Fibroblast of lung (primary cell): Measurements from ENCODE around the gene CYTH1. TPM values are rescaled to one million over a fixed set of nuclear protein-coding genes. Genes with fewer than 3 reads are reported as not detected.

ENCODE experiments used
- DNase-seq, 2 donors: peaks; one replicate each; pipeline versions ENCODE4 v3.0.0 to v3.0.0-alpha.2; 2010; ENCODE audit warnings: low read depth in 2 of 2
- H2AFZ ChIP-seq: 2 replicates; pipeline ENCODE4 v1.5.1; 2012; ENCODE audit warnings: low read length, control low read depth, inconsistent platforms
- H3K27ac ChIP-seq: 2 replicates; pipeline ENCODE4 v1.5.1; 2011; ENCODE audit warnings: low read length, control low read depth; ENCODE audit not compliant: insufficient read depth
- H3K27me3 ChIP-seq: 2 replicates; pipeline ENCODE4 v1.5.1; 2011; ENCODE audit warnings: mild to moderate bottlenecking, low read length; ENCODE audit not compliant: control insufficient read depth, insufficient read depth
- H3K36me3 ChIP-seq: 2 replicates; pipeline ENCODE4 v1.5.1; 2011; ENCODE audit warnings: low read length; ENCODE audit not compliant: control insufficient read depth, insufficient read depth
- H3K4me1 ChIP-seq: 2 replicates; pipeline ENCODE4 v1.5.1; 2011; ENCODE audit warnings: low read length; ENCODE audit not compliant: control insufficient read depth, insufficient read depth; ENCODE audit errors: extremely low read depth
- H3K4me2 ChIP-seq: 2 replicates; pipeline ENCODE4 v1.5.1; 2011; ENCODE audit warnings: low read length, control low read depth; ENCODE audit not compliant: insufficient read depth; ENCODE audit errors: extremely low read depth
- H3K4me3 ChIP-seq, 4 experiments: fragments of 200-600 bp in 1 of 4; sonication (generic) in 1 of 4; replicated peaks in 1 of 4; 2 replicates each; pipeline ENCODE4 v1.5.1; 2011 to 2016; ENCODE audit warnings: low read length in 4 of 4, low read depth in 3 of 4, mild to moderate bottlenecking in 3 of 4, control low read depth in 2 of 4, inconsistent platforms in 1 of 4, mixed read lengths in 1 of 4; ENCODE audit not compliant: insufficient read depth in 1 of 4; ENCODE audit errors: control extremely low read depth in 1 of 4
- H3K79me2 ChIP-seq: 2 replicates; pipeline ENCODE4 v1.5.1; 2012; ENCODE audit warnings: mild to moderate bottlenecking, low read length, inconsistent platforms; ENCODE audit not compliant: control insufficient read depth, insufficient read depth
- H3K9ac ChIP-seq: 2 replicates; pipeline ENCODE4 v1.5.1; 2011; ENCODE audit warnings: mild to moderate bottlenecking, low read length, control low read depth; ENCODE audit not compliant: insufficient read depth
- H3K9me3 ChIP-seq: 2 replicates; pipeline ENCODE4 v1.5.1; 2012; ENCODE audit warnings: low read depth, low read length; ENCODE audit not compliant: control insufficient read depth, insufficient read depth
- H4K20me1 ChIP-seq: 2 replicates; pipeline ENCODE4 v1.5.1; 2011; ENCODE audit warnings: low read length; ENCODE audit not compliant: control insufficient read depth, insufficient read depth; ENCODE audit errors: extremely low read depth
- EZH2 ChIP-seq: IDR thresholded peaks from 2 replicates; pipeline ENCODE4 v1.5.1; 2012; ENCODE audit warnings: low read length, control low read depth, mild to moderate bottlenecking; ENCODE audit errors: missing control alignments
- polyA plus RNA-seq, 2 donors: library from polyadenylated mRNA; depleted of rRNA in 1 of 2; stranded (reverse) in 1 of 2; unstranded in 1 of 2; fragments of >200 nt; gene quantifications; 2 replicates each; pipeline ENCODE4 v1.2.1, GENCODE V29; 2011 to 2012; ENCODE audit warnings: missing spikeins in 1 of 2
- total RNA-seq: library from RNA; depleted of rRNA; stranded (reverse); fragments of >200 nt; gene quantifications from 2 replicates; pipeline ENCODE4 v1.2.1, GENCODE V29; 2014
- TF ChIP-seq, protein P1 (sequence below), 2 donors: IDR thresholded peaks in 1 of 2; conservative IDR thresholded peaks in 1 of 2; 1 replicate in 1 of 2; 2 replicates in 1 of 2; pipeline ENCODE4 v1.5.1; 2011 to 2012; ENCODE audit warnings: low read length in 2 of 2, control low read depth in 1 of 2, inconsistent platforms in 1 of 2, low read depth in 1 of 2, mild to moderate bottlenecking in 1 of 2

Gene CYTH1
- total and polyA plus RNA-seq, 2 donors (not counting 1 experiment from before 2014, with no cell fraction given), result 8.9 to 9.9 TPM

DNA sequence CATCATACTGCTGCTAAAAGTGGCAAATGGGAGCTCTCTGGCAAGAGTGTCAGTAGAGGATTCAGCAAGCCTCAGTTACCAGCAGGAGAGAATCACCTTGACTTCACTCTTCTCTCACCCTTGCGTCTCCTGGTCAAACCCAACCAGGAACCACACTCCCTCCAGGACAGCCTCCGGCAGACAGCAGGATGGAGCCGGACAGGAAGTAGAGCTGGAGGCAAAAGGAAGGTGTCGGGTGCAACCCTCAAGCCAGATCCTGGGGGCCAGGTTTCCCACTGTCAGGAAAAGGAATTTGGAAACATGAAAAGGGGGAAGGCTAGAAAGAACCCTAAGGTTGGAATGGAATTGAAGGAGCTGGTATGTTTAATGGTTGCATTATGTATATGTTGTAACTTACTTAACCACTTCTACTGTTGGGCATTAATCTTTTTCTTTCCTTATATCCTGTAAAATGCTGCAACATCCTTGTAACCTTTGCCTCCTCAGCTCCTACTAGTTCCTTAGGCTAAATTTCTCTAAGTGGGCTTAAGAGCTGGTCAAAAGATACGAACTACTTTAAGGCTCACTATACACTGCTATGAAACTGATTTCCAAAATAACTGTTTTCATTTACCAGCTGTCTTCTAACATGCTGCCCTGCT, 40.3 kb downstream of the CYTH1 start:
- Histone ChIP-seq H3K9ac (no peak overlapping the region), H3K9me3 (no peaks in the 10 kb centered on the region), H3K79me2 (no peaks in the 10 kb centered on the region), H2AFZ (no peak overlapping the region), H3K4me3 (no peak overlapping the region), H3K27ac (no peak overlapping the region), H3K4me2 (no peak overlapping the region), H3K36me3 (no peaks in the 10 kb centered on the region), H3K27me3 (no peaks in the 10 kb centered on the region), H4K20me1 (no peaks in the 10 kb centered on the region), H3K4me1 (peaks cover 3% of the 10 kb centered on the region)
- no peak for DNase-seq
- TF ChIP-seq, protein P1, sequence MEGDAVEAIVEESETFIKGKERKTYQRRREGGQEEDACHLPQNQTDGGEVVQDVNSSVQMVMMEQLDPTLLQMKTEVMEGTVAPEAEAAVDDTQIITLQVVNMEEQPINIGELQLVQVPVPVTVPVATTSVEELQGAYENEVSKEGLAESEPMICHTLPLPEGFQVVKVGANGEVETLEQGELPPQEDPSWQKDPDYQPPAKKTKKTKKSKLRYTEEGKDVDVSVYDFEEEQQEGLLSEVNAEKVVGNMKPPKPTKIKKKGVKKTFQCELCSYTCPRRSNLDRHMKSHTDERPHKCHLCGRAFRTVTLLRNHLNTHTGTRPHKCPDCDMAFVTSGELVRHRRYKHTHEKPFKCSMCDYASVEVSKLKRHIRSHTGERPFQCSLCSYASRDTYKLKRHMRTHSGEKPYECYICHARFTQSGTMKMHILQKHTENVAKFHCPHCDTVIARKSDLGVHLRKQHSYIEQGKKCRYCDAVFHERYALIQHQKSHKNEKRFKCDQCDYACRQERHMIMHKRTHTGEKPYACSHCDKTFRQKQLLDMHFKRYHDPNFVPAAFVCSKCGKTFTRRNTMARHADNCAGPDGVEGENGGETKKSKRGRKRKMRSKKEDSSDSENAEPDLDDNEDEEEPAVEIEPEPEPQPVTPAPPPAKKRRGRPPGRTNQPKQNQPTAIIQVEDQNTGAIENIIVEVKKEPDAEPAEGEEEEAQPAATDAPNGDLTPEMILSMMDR (conservative IDR thresholded peaks at IDR 0.05 in 1 of 2, IDR thresholded peaks at IDR 0.05 in 1 of 2; ENCODE audit: low read depth in 1 of 2, low read length in 2 of 2), result no peak

DNA sequence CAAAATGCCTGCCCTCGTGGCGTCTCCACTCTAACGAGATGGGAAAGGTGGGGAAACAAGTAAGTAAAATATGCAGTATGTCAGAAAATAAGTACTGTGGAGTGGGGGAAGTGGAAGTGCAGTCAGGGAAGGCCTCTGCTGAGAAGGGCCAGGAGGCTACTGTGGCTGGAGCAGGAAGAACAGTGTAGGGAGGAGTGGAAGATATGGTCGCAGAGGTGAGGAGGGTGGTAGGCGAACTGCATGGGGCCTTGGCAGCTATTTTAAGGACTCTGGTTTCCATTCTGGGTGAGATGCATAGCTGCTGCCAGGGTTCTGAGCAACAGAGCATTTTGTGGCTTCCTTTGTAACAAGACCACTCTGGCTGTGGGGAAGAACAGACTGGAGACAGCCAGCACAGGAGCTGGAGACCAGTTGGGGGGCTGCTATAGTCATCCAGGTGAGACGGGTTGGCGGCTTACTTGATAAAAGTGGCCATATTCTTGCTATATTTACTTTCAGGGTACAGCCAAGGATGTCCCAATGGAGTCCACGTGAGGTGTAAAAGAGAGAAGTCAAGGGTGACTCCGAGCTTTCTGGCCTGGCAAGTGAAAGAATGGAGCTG, 42.6 kb downstream of the CYTH1 start:
- Histone ChIP-seq H3K27ac (no peak overlapping the region), H3K27me3 (no peaks in the 10 kb centered on the region), H4K20me1 (no peaks in the 10 kb centered on the region), H2AFZ (no peak overlapping the region), H3K4me3 (no peak overlapping the region), H3K4me1 (peaks cover 9% of the 10 kb centered on the region), H3K4me2 (no peak overlapping the region), H3K79me2 (peaks cover 3% of the 10 kb centered on the region), H3K9me3 (no peaks in the 10 kb centered on the region), H3K36me3 (no peaks in the 10 kb centered on the region), H3K9ac (no peak overlapping the region)
- DNase-seq, result no peak
- TF ChIP-seq, protein P1 (conservative IDR thresholded peaks at IDR 0.05 in 1 of 2, IDR thresholded peaks at IDR 0.05 in 1 of 2; ENCODE audit: low read depth in 1 of 2, low read length in 2 of 2), result no peak
- no peak for TF ChIP-seq EZH2

DNA sequence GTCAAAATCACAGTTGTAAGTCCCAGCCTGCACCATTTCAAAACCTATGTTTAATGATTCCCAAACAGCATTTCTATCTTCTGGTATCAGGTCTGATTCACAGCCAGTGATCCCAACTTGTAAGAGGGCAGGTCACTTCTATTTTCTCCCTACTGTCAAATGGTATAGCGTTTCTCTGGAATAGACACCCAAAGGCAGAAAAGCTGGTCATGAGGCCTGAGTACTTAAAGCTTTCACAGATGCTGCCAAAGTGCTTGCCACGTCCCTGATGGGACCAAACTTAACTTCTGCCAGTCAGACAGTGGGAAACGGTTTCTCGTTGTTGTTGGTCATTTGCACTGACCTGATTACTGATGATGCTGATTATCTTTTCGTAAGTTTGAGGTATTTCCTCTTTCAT, 43.4 kb downstream of the CYTH1 start:
- Histone ChIP-seq H3K4me2 (no peak overlapping the region), H3K9ac (no peak overlapping the region), H3K4me3 (no peak overlapping the region), H3K36me3 (no peaks in the 10 kb centered on the region), H2AFZ (no peak overlapping the region), H4K20me1 (no peaks in the 10 kb centered on the region), H3K27me3 (no peaks in the 10 kb centered on the region), H3K4me1 (peaks cover 9% of the 10 kb centered on the region), H3K27ac (no peak overlapping the region), H3K9me3 (no peaks in the 10 kb centered on the region), H3K79me2 (peaks cover 3% of the 10 kb centered on the region)
- no peak for TF ChIP-seq EZH2
- TF ChIP-seq, protein P1 (conservative IDR thresholded peaks at IDR 0.05 in 1 of 2, IDR thresholded peaks at IDR 0.05 in 1 of 2; ENCODE audit: low read depth in 1 of 2, low read length in 2 of 2), result no peak
- DNase-seq, result no peak
